OCI-LY7 (cell line): ENCODE measurements around the gene MIA. TPM values are rescaled to one million over a fixed set of nuclear protein-coding genes. Genes with fewer than 3 reads are reported as not detected.
"Not testable (repeated sequence)": the region's sequence is repeated elsewhere in the genome, so short reads cannot be mapped to it uniquely, and the experiment has no call there.

Experiments used
- BruUV-seq: library from RNA; stranded (reverse); fragments of 400-500 nt; replicated peaks from 2 replicates; lab custom pipeline; 2021; lab: Mats Ljungman, UMichigan
- CTCF ChIA-PET: fragments of 300-600 bp; sonication (Branson Sonifier 250); formaldehyde crosslinking; loops from one replicate; lab custom pipeline; 2022; ENCODE audit warnings: antibody characterized with exemption; ENCODE audit not compliant: unreplicated experiment; lab: Charles Lee
- POLR2A ChIA-PET: fragments of 300-600 bp; sonication (Branson Sonifier 250); formaldehyde crosslinking; loops from one replicate; lab custom pipeline; 2022; ENCODE audit warnings: antibody characterized with exemption; lab: Charles Lee
- DNase-seq: peaks from one replicate; pipeline ENCODE4 v3.0.0-alpha.2; 2015; ENCODE audit warnings: low spot score
- H2AFZ ChIP-seq: fragments of 200-600 bp; sonication (generic), shearing (Covaris generic); 2 replicates; pipeline ENCODE4 v1.6.1; 2014; ENCODE audit warnings: mild to moderate bottlenecking, antibody characterized with exemption, low read length, moderate library complexity
- H3K27ac ChIP-seq: fragments of 200-600 bp; sonication (generic); 2 replicates; pipeline ENCODE4 v1.5.1; 2014; ENCODE audit warnings: mixed run types, low read depth, mild to moderate bottlenecking, moderate library complexity, low read length, inconsistent platforms; ENCODE audit not compliant: poor library complexity, severe bottlenecking
- H3K36me3 ChIP-seq: fragments of 200-600 bp; sonication (generic); 2 replicates; pipeline ENCODE4 v1.6.1; 2014; ENCODE audit warnings: mild to moderate bottlenecking, antibody characterized with exemption, low read length, moderate library complexity, mixed read lengths; ENCODE audit not compliant: insufficient read depth
- H3K4me1 ChIP-seq: fragments of 200-600 bp; sonication (generic); 2 replicates; pipeline ENCODE4 v1.5.1; 2014; ENCODE audit warnings: mild to moderate bottlenecking, low read length; ENCODE audit not compliant: insufficient read depth, poor library complexity, severe bottlenecking
- H3K4me2 ChIP-seq: fragments of 200-600 bp; sonication (generic); 2 replicates; pipeline ENCODE4 v1.6.1; 2014; ENCODE audit warnings: mild to moderate bottlenecking, low read length
- H3K4me3 ChIP-seq: fragments of 200-600 bp; sonication (generic); 2 replicates; pipeline ENCODE4 v1.5.1; 2014; ENCODE audit warnings: mild to moderate bottlenecking, low read depth, low read length; ENCODE audit not compliant: poor library complexity, severe bottlenecking
- H3K79me2 ChIP-seq: fragments of 200-600 bp; sonication (generic); 2 replicates; pipeline ENCODE4 v1.6.1; 2016; ENCODE audit warnings: low read depth, mild to moderate bottlenecking, low read length, moderate library complexity, mixed read lengths; ENCODE audit not compliant: insufficient read depth
- H3K9me2 ChIP-seq: fragments of 200-600 bp; sonication (generic); 2 replicates; pipeline ENCODE4 v1.6.1; 2016; ENCODE audit warnings: mild to moderate bottlenecking, low read length, mixed read lengths; ENCODE audit not compliant: insufficient read depth
- H3K9me3 ChIP-seq: fragments of 200-600 bp; sonication (generic); 2 replicates; pipeline ENCODE4 v1.6.1; 2014; ENCODE audit warnings: mild to moderate bottlenecking, mixed run types, low read length, mixed read lengths
- H4K20me1 ChIP-seq: fragments of 200-600 bp; sonication (generic); 2 replicates; pipeline ENCODE4 v1.6.1; 2014; ENCODE audit warnings: mild to moderate bottlenecking, antibody characterized with exemption, low read length, moderate library complexity, mixed read lengths; ENCODE audit not compliant: insufficient read depth
- CTCF ChIP-seq: fragments of 200-600 bp; sonication (generic); conservative IDR thresholded peaks from 2 replicates; pipeline ENCODE4 v1.5.1; 2014; ENCODE audit warnings: mild to moderate bottlenecking, antibody characterized with exemption, low read length, moderate library complexity, mixed read lengths
- EZH2phosphoT487 ChIP-seq: fragments of 200-600 bp; sonication (generic); IDR thresholded peaks from 2 replicates; pipeline ENCODE4 v1.6.1; 2018; ENCODE audit warnings: low read depth, borderline replicate concordance, mild to moderate bottlenecking, mixed run types, antibody characterized with exemption, low read length, moderate library complexity, mixed read lengths
- intact Hi-C: fragments of 100-400 bp; cut with micrococcal nuclease; formaldehyde crosslinking; loops from one replicate; pipeline ENCODE4 v1.10.0; 2022; ENCODE audit not compliant: unreplicated experiment
- total RNA-seq, 2 experiments: library from RNA; depleted of rRNA in 1 of 2; stranded (reverse); fragments of >200 nt in 1 of 2; shearing (Covaris generic) in 1 of 2; gene quantifications; 2 replicates each; pipeline ENCODE4 v1.2.3, GENCODE V29; 2014 to 2022

MIA gene
- total RNA-seq, 2 experiments from 2014 or later: not detected

- H3K9me2 ChIP-seq: no peaks in the 10 kb centered on the region
- intact Hi-C loops: no loop called here
- TF ChIP-seq CTCF: no peak
- TF ChIP-seq EZH2phosphoT487: no peak
- CTCF ChIA-PET: no interaction called here
- H4K20me1 ChIP-seq: no peaks in the 10 kb centered on the region
- H3K4me2 ChIP-seq: no peak overlapping the region
- H3K4me1 ChIP-seq: peaks cover 18% of the 10 kb centered on the region
- H2AFZ ChIP-seq: no peak overlapping the region
- no TSS peak for BruUV-seq
- H3K27ac ChIP-seq: no peak overlapping the region
- no peak for DNase-seq
- no peaks in the 10 kb centered on the region for H3K9me3 ChIP-seq
- H3K36me3 ChIP-seq: peaks cover 8% of the 10 kb centered on the region
- H3K79me2 ChIP-seq: peaks cover 5% of the 10 kb centered on the region; the same call in 1 of the 2 replicates
- H3K4me3 ChIP-seq: no peak overlapping the region
- POLR2A ChIA-PET: no interaction called here
Measured at GRCh38 chr19:40783711-40784110, 8.4 kb downstream of the MIA start.

GRCh38 chr19:40784146-40784545, 8.8 kb downstream of the MIA start:
- H3K9me2 ChIP-seq, H3K4me3 ChIP-seq, POLR2A ChIA-PET, BruUV-seq, H2AFZ ChIP-seq, CTCF ChIA-PET, H3K4me2 ChIP-seq, H3K9me3 ChIP-seq, H3K79me2 ChIP-seq, H3K36me3 ChIP-seq, H4K20me1 ChIP-seq, H3K27ac ChIP-seq, DNase-seq, intact Hi-C loops: not testable (repeated sequence)
- peaks cover 14% of the 10 kb centered on the region for H3K4me1 ChIP-seq

GRCh38 chr19:40785526-40785925, 10.2 kb downstream of the MIA start:
- Histone ChIP-seq H3K4me2 (no peak overlapping the region), H4K20me1 (no peaks in the 10 kb centered on the region), H3K4me3 (no peak overlapping the region), H3K79me2 (no peaks in the 10 kb centered on the region), H3K9me2 (no peaks in the 10 kb centered on the region), H3K4me1 (peaks cover 11% of the 10 kb centered on the region), H3K9me3 (no peaks in the 10 kb centered on the region), H3K36me3 (peaks cover 8% of the 10 kb centered on the region), H2AFZ (no peak overlapping the region), H3K27ac (no peak overlapping the region)
- ChIA-PET CTCF (no interaction called here), POLR2A (no interaction called here)
- DNase-seq: no peak
- intact Hi-C loops: no loop called here
- TF ChIP-seq CTCF: no peak
- no peak for TF ChIP-seq EZH2phosphoT487
- BruUV-seq: no TSS peak
